OCI-LY1 (cell line): ENCODE results near the gene RASL12.

Source experiments
- EZH2 ChIP-seq: fragments of 200-600 bp; sonication (generic), shearing (Covaris generic); IDR thresholded peaks from 2 replicates; pipeline ENCODE4 v1.8.0; 2017; ENCODE audit warnings: borderline replicate concordance, mixed run types, mild to moderate bottlenecking, antibody characterized with exemption, low read length, moderate library complexity, mixed read lengths
- TF ChIP-seq, protein P1 (sequence below): fragments of 200-600 bp; sonication (generic), shearing (Covaris generic); IDR thresholded peaks from 2 replicates; pipeline ENCODE4 v1.5.1; 2017; ENCODE audit warnings: mild to moderate bottlenecking, antibody characterized with exemption, low read length, moderate library complexity, mixed read lengths

DNA sequence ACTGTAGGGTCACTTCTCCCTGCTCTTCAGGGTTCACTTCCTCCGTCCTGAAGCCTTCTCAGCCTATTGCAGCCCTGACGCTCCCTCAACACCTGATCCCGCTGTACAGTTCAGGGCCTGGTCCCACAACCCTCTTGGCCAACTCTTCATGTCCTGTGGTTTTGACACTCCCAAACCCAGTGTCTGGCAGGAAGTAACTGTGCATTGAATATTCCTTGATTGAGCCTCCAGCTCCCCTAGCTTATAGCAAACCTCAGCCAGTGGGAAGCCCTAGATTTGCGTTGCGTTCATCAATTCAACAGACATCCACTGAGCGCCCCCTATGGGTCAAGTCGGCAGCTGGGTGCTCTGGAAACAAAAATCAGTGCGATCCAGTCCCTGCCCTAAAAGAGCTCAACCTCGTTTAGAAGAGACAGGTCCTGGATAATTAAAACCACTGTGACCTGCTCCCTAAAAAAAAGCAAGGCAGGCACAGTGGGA, 33.7 kb upstream of the RASL12 start:
- TF ChIP-seq, protein P1, sequence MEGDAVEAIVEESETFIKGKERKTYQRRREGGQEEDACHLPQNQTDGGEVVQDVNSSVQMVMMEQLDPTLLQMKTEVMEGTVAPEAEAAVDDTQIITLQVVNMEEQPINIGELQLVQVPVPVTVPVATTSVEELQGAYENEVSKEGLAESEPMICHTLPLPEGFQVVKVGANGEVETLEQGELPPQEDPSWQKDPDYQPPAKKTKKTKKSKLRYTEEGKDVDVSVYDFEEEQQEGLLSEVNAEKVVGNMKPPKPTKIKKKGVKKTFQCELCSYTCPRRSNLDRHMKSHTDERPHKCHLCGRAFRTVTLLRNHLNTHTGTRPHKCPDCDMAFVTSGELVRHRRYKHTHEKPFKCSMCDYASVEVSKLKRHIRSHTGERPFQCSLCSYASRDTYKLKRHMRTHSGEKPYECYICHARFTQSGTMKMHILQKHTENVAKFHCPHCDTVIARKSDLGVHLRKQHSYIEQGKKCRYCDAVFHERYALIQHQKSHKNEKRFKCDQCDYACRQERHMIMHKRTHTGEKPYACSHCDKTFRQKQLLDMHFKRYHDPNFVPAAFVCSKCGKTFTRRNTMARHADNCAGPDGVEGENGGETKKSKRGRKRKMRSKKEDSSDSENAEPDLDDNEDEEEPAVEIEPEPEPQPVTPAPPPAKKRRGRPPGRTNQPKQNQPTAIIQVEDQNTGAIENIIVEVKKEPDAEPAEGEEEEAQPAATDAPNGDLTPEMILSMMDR, result peak; percentile 92
- no peak for TF ChIP-seq EZH2
